Panc1 (cell line): ENCODE data around the gene ZNF800. TPM values are rescaled to one million over a fixed set of nuclear protein-coding genes. Genes with fewer than 3 reads are reported as not detected.

Source experiments
- ATAC-seq: fragments of 200-7000 bp; cut with Tn5 transposase; 2 replicates; pipeline ENCODE4 v1.9.1; 2020; ENCODE audit warnings: mild to moderate bottlenecking, moderate library complexity
- BruUV-seq: library from RNA; stranded (reverse); fragments of 400-500 nt; replicated peaks from 2 replicates; lab custom pipeline; 2021; lab: Mats Ljungman, UMichigan
- CTCF ChIA-PET: fragments of 300-600 bp; sonication (Branson Sonifier 250); formaldehyde crosslinking; loops from one replicate; lab custom pipeline; 2022; ENCODE audit warnings: antibody characterized with exemption; lab: Charles Lee
- POLR2A ChIA-PET: fragments of 300-600 bp; sonication (Branson Sonifier 250); formaldehyde crosslinking; loops from one replicate; lab custom pipeline; 2022; ENCODE audit warnings: antibody characterized with exemption; lab: Charles Lee
- DNase-seq: peaks from one replicate; pipeline ENCODE4 v3.0.0-alpha.2; 2010; ENCODE audit warnings: low read depth, low spot score
- H3K27ac ChIP-seq: 2 replicates; pipeline ENCODE4 v1.5.1; 2011; ENCODE audit warnings: mild to moderate bottlenecking, low read length, inconsistent platforms
- H3K27me3 ChIP-seq: fragments of 200-500 bp; sonication (Bioruptor generic); 2 replicates; pipeline ENCODE4 v1.6.0; 2014; ENCODE audit warnings: low read length, inconsistent platforms; ENCODE audit not compliant: control insufficient read depth, insufficient read depth
- H3K36me3 ChIP-seq: fragments of 200-500 bp; sonication (Bioruptor generic); 2 replicates; pipeline ENCODE4 v1.5.1; 2014; ENCODE audit warnings: inconsistent platforms, mild to moderate bottlenecking, low read length, moderate library complexity; ENCODE audit not compliant: control insufficient read depth, insufficient read depth
- H3K4me1 ChIP-seq: 2 replicates; pipeline ENCODE4 v1.5.1; 2011; ENCODE audit warnings: inconsistent platforms, mild to moderate bottlenecking, low read length, moderate library complexity; ENCODE audit not compliant: control insufficient read depth, insufficient read depth
- H3K4me3 ChIP-seq, 2 experiments: 2 replicates each; pipeline ENCODE4 v1.5.1; 2011 to 2012; ENCODE audit warnings: low read depth in 2 of 2, low read length in 2 of 2, mild to moderate bottlenecking in 2 of 2, inconsistent platforms in 1 of 2, moderate library complexity in 1 of 2
- H3K9me3 ChIP-seq: fragments of 200-500 bp; sonication (Bioruptor generic); 2 replicates; pipeline ENCODE4 v1.5.1; 2014; ENCODE audit warnings: low read depth, mild to moderate bottlenecking, inconsistent platforms, low read length, moderate library complexity; ENCODE audit not compliant: control insufficient read depth, insufficient read depth
- CTCF ChIP-seq: fragments of 450-650 bp; IDR thresholded peaks from 2 replicates; pipeline ENCODE4 v1.5.1; 2017; ENCODE audit warnings: mild to moderate bottlenecking
- POLR2AphosphoS5 ChIP-seq: IDR thresholded peaks from 2 replicates; pipeline ENCODE4 v1.6.1; 2012; ENCODE audit warnings: mild to moderate bottlenecking, low read depth, low read length, moderate library complexity
- REST ChIP-seq, 2 experiments: IDR thresholded peaks; 2 replicates each; pipeline ENCODE4 v1.6.1; 2011 to 2012; ENCODE audit warnings: low read depth in 2 of 2, control low read depth in 1 of 2, low read length in 1 of 2, mild to moderate bottlenecking in 1 of 2, moderate library complexity in 1 of 2; ENCODE audit not compliant: insufficient read depth in 1 of 2
- SIN3A ChIP-seq: IDR thresholded peaks from 2 replicates; pipeline ENCODE4 v1.6.1; 2012; ENCODE audit warnings: low read depth, mild to moderate bottlenecking, low read length, moderate library complexity, borderline replicate concordance; ENCODE audit not compliant: insufficient read depth
- TCF7L2 ChIP-seq: IDR thresholded peaks from 2 replicates; pipeline ENCODE4 v1.6.1; 2011; ENCODE audit warnings: mild to moderate bottlenecking, low read depth, low read length, inconsistent platforms
- in situ Hi-C: cut with HindIII; loops from 2 replicates; pipeline ENCODE4 v1.10.0; 2016; ENCODE audit warnings: low sequenced_read_pairs, low pct_unique_long_range_greater_than_20kb
- intact Hi-C: fragments of 100-400 bp; cut with micrococcal nuclease; formaldehyde crosslinking; loops from one replicate; pipeline ENCODE4 v1.10.0; 2022; ENCODE audit not compliant: unreplicated experiment
- total RNA-seq: library from RNA; stranded (reverse); gene quantifications from one replicate; pipeline ENCODE4 v1.2.1, GENCODE V29; 2021; ENCODE audit not compliant: unreplicated experiment

ZNF800 gene
- total RNA-seq, 1 experiment from 2014 or later: 26.0 TPM

- no peak for ATAC-seq
- H3K4me3 ChIP-seq: no peak overlapping the region
- ChIA-PET POLR2A (no interaction called here), CTCF (no interaction called here)
- H3K27ac ChIP-seq: no peak overlapping the region
- peaks cover 13% of the 10 kb centered on the region for H3K27me3 ChIP-seq
- TF ChIP-seq POLR2AphosphoS5: no peak
- TF ChIP-seq CTCF: no peak
- no peak for TF ChIP-seq SIN3A
- no peak for TF ChIP-seq TCF7L2
- TF ChIP-seq REST (IDR thresholded peaks at IDR 0.05; ENCODE audit: insufficient read depth in 1 of 2, low read depth in 2 of 2, low read length in 1 of 2): no peak
- in situ Hi-C loops: no loop called here
- H3K4me1 ChIP-seq: no peaks in the 10 kb centered on the region
- DNase-seq: no peak
- no peaks in the 10 kb centered on the region for H3K36me3 ChIP-seq
- BruUV-seq: no TSS peak
- intact Hi-C loops: no loop called here
- no peaks in the 10 kb centered on the region for H3K9me3 ChIP-seq
Observed at GRCh38 chr7:127413326-127413725, 20.8 kb upstream of the ZNF800 start.

GRCh38 chr7:127411176-127411575 lies 18.7 kb upstream of the ZNF800 start:
- no TSS peak for BruUV-seq
- Histone ChIP-seq H3K27me3 (peaks cover 24% of the 10 kb centered on the region), H3K4me1 (no peaks in the 10 kb centered on the region), H3K4me3 (no peak overlapping the region), H3K36me3 (no peaks in the 10 kb centered on the region), H3K27ac (no peak overlapping the region), H3K9me3 (no peaks in the 10 kb centered on the region)
- in situ Hi-C loops (no loop called here), intact Hi-C loops (no loop called here)
- ChIA-PET CTCF (no interaction called here), POLR2A (no interaction called here)
- TF ChIP-seq REST (IDR thresholded peaks at IDR 0.05; ENCODE audit: insufficient read depth in 1 of 2, low read depth in 2 of 2, low read length in 1 of 2) (no peak), POLR2AphosphoS5 (no peak), TCF7L2 (no peak), SIN3A (no peak), CTCF (no peak)
- DNase-seq (no peak), ATAC-seq (no peak)
